Activated CD4-positive, alpha-beta T cell treated with anti-CD3 and anti-CD28 coated beads for 4 hours (primary cell): ENCODE data around the gene AP2M1.
"Not testable (repeated sequence)": the region's sequence is repeated elsewhere in the genome, so short reads cannot be mapped to it uniquely, and the experiment has no call there.

Source experiments
- DNase-seq, 2 donors: peaks; one replicate each; pipeline ENCODE4 v3.0.0-alpha.2; 2020

AP2M1 gene

DNA sequence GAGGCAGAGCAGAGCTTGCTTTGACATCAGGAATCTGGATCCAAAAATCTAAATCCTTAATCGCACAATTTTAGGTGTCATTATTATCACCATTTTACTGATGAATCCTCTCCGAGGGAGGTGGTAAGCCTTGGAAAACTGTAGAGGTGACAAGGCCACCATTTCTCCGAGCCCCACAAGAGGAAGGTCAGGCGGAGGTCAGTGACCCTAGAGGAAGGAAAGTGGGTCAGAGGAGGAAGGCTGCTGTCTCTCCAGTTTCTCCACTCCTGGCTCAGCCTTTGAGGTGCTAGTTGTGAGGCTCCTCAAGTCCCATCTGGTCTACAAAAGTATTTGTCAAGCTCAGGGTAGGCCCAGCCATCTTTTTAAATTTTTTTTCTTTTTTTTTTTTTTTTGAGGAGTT is 16.3 kb upstream of the AP2M1 start:
- no peak for DNase-seq

DNA sequence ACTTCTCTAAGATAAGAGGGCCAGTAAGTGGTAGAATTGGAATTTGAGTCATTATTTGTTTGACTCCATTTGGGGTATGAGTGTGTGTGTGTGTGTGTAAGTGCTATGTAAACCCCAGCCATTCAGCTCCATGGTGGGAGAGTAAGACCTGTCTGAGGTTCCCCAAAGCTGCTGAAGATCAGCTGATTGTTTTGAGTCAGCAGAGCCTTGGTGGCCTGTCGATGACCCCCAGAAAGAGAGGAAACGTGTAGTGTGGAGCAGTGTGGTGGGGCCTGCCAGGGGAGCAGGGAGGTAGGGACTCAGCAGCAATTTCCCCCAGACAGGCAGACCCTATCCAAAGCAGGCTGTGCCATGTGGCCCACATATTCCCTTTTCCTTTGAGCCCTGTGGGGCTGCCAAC is 14.2 kb upstream of the AP2M1 start:
- no peak for DNase-seq

DNA sequence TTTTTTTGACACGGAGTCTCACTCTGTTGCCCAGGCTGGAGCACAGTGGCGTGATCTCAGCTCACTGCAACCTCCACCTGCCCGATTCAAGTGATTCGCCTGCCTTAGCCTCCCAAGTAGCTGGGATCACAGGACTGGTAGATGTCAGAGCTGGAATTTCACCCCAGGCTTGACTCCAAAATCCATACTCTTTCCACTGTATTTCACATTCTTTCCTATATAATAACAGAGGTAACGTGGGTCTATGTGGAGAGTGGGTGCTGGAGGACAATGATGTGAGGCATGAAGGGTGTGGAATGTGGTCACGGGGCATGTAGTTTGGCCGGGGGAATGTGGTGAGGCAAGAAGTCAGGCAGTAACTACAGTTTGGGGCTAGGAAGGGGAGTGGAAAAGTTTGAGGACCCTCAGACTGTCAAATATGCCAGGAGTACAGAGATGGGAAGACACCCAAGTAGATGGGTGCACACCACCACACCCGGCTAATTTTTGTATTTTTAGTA is 12.0 kb upstream of the AP2M1 start:
- DNase-seq, result not testable (repeated sequence)

GRCh38 chr3:184164648-184165330 is 9.9 kb upstream of the AP2M1 start:
- DNase-seq, result no peak

DNA sequence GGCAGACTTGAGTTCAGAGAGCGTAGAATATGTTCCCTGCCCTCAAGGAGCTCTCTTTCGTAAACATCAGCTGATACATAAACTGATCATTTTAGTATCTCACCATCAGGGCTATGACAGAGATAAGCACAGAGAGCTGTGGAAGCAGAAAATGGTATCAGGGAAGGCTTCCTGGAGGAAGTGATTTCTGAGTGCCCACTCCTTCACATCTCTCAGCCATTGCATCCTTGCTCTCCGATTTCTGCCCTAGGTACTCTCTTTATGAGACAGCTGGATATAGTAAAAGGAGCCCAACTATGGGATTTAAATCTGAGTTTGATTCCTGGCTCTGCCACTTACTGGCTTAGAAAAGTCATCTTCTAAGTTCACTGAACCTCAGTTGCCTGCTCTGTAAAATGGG is 9.1 kb upstream of the AP2M1 start:
- DNase-seq, result no peak

GRCh38 chr3:184166671-184167070 is 8.0 kb upstream of the AP2M1 start:
- no peak for DNase-seq

DNA sequence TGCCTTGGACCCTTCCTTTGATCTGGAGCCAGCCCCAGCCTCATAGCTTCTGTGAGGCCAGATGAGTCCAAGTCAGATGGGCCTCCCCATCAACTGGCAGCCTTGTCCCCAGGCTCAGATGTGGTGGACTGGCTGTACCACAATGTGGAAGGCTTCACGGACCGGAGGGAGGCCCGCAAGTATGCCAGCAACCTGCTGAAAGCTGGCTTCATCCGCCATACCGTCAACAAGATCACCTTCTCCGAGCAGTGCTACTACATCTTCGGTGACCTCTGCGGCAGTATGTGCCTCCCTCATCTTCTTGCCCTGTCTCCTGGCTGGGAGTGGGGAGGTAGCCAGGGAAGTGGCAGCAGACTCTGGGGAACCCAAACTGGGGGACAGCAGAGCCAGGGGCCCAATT is 6.9 kb upstream of the AP2M1 start:
- no peak for DNase-seq

GRCh38 chr3:184168363-184169120 is 6.1 kb upstream of the AP2M1 start:
- DNase-seq, result no peak

GRCh38 chr3:184169896-184170875 is 4.5 kb upstream of the AP2M1 start:
- no peak for DNase-seq

GRCh38 chr3:184171562-184171961 is 3.1 kb upstream of the AP2M1 start:
- no peak for DNase-seq

DNA sequence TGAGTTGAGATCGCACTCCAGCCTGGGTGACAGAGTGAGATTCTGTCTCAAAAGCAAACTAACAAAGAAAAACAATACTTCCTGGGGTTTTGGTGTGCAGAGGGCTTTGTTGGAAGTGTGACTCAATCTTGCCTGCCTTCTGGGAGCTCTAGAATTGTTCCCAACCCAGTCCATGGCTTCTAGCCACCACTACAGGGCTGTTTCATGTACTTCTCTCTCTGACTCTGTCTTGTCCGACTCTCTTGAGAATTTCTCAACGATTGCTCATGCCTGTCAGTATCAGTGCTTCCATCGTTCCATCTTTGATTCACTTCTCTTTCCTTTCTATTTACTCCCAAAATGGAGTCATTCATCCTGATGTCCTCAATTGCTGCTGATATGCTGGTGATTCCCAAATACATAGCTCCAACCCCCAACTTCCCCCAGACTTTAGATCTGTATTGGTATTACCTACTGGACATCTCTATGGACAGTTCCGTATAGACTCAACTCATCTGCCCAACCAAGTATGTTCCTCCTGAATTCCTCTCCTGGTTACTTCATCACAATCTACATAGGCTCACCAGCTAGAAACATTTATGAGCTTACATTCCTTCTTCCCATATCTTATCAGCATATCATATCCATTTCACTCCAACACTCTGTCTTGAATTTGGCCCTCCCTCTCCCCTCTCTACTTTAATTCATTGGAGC is 1.8 kb upstream of the AP2M1 start:
- DNase-seq, result no peak

DNA sequence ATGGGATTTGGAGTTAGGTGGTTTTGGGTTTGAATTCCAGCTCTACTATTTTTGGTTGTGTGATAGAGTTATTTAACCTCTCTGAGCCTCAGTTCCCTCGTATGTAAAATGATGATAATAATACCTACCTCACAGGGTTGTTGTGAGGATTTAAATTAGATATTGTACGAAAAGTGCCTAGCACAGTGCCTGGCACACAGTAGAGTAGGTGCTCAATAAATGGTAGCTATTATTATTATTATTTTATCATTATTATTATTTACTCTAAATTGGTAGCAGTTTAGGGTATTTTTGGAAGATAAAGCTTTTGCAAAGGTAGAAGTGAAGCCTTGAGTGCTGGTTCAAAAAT is 1.3 kb upstream of the AP2M1 start:
- DNase-seq, result no peak

GRCh38 chr3:184174284-184174645 is 390 bp upstream of the AP2M1 start:
- no peak for DNase-seq

DNA sequence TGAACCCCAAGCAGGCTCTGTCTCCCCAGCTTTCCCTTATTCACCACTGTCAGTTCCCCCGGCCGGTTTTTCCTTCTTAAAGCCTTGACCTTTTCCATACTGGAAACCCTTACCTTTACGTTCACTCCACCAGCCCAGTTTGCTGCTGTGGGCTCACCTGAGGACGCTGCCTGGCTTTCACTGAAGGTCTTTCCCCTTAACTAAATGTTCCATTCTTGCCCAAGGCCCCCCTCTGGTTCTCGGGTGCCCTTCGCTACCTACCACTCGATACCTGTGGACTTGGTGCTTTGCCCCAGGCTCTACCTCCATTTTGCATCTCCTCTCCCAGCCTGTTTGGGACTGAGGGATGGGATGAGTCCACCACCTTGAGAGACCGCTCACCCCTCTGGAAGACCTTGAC is 851 bp downstream of the AP2M1 start:
- no peak for DNase-seq

DNA sequence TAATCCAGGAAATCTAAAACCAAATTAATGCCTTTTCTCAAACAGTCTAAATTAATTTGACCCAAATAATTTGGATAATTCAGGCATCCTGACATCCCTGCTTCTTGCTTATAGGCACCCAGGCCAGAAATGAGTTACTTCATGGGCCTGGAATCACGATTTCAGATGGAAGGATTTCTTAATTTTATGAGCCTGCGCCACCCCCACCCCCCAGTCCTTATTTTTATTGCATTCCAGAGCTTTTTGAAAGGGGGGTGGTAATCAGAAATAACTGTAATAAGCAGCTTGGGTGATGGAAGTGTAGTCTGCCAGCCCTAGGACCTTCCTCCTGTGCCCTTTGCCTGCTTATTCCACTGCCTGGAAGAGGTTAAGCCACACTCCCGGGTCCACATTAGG is 1.3 kb downstream of the AP2M1 start:
- no peak for DNase-seq

GRCh38 chr3:184176377-184177330 is 2.0 kb downstream of the AP2M1 start:
- DNase-seq, result no peak

DNA sequence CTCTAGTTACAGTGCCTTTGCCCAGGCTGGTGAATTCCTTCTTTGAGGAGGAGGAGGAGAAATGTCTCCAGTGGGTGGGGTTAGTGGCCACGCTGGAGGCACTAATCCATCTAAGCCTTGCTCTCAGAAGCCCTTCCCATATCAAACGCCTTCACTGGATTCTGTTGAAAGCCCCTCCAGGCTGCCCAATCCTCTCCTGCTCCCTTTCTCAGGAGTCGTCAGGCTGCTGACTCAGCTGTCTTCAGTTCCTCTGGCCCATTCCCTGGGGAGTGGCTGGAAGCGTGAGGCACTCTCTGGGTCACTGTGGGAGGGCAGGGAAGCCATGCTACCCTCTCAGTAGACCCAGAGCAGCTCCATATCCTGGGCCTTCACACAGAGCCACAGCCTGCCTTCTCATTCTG is 2.7 kb downstream of the AP2M1 start:
- DNase-seq, result no peak

DNA sequence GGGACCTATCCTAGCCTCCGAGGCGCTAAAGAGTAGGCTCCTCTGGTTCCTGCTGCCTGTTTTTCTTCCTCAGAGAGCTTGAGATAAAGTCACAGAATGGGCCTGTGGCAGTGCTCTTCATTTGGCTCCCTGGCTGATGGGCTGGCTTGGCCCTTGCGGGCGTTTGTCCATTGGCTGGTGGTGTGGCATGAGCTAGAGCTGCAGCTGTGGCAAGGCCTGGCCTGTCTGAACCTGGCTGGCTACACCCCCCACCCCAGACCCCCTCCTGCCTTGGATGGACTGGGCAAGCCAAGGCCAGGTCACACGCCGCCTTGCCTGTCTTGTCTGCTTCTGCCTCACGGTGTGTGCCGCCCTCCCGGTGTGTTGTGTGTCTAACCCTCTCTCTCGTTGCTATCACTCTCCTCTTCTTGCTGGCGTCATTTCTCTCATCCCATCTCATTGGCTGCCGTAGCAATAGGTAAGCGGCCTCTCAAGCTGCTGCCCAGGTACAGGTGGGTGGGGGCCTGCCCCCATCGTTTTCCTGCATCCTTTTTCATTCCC is 3.2 kb downstream of the AP2M1 start:
- no peak for DNase-seq

DNA sequence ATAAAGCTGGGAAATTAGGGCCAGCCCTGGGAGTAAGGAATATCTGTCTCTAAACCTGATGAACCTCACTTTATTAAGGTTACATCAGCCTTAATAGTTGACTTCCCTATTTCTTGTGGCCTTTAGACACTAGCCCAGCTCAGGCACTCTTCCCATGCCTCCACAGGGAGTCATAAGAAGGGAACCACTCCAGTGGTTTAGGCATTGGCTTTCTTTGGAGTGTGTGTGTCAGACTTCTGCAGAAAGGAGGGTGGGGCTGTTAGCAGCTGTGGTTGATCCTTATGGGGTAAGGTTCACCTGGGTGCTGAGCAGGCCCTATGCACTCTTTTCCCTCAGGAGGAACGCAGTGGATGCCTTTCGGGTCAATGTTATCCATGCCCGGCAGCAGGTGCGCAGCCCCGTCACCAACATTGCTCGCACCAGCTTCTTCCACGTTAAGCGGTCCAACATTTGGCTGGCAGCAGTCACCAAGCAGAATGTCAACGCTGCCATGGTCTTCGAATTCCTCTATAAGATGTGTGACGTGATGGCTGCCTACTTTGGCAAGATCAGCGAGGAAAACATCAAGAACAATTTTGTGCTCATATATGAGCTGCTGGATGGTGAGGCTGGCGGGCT is 4.0 kb downstream of the AP2M1 start:
- no peak for DNase-seq

- no peak for DNase-seq
Observed at GRCh38 chr3:184180165-184180564, 5.5 kb downstream of the AP2M1 start.

- no peak for DNase-seq
Observed at GRCh38 chr3:184181596-184181995, 6.9 kb downstream of the AP2M1 start.
